Upper lobe of left lung (tissue), 4 donors: ENCODE results near the gene CCL2.

Experiments used
- CTCF ChIP-seq, 6 experiments: fragments of 450-650 bp in 4 of 6; fragments of 200-600 bp in 2 of 6; sonication (generic) in 2 of 6; IDR thresholded peaks; one replicate each; pipeline ENCODE4 v1.5.1; 2016 to 2019; ENCODE audit warnings: antibody characterized with exemption in 6 of 6
- POLR2AphosphoS5 ChIP-seq, 2 donors: sonication (generic); formaldehyde crosslinking; IDR thresholded peaks; one replicate each; pipeline ENCODE4 v1.5.1; 2017; ENCODE audit warnings: antibody characterized with exemption in 2 of 2

GRCh38 chr17:34300652-34301370, 45.7 kb downstream of the CCL2 start:
- no peak for TF ChIP-seq POLR2AphosphoS5 (IDR thresholded peaks at IDR 0.05)
- TF ChIP-seq CTCF (IDR thresholded peaks at IDR 0.05) = no peak
